Middle frontal gyrus (tissue), 1 donor: Measurements from ENCODE around the gene ITGB5.

ENCODE experiments used
- DNase-seq: peaks from one replicate; pipeline ENCODE4 v3.0.0-alpha.2; 2015; ENCODE audit warnings: low spot score; ENCODE audit errors: extremely low spot score

The ITGB5 gene

GRCh38 chr3:124887177-124887931, at the start of gene ITGB5:
ITGB5 (minus strand) TSS chr3:124887365; CDS start chr3:124887000, 365 bp downstream.
- DNase-seq: no peak

- no peak for DNase-seq
These were observed 48.8 kb upstream of the ITGB5 start for GRCh38 chr3:124935794-124936542.

GRCh38 chr3:124935264-124935663, 48.1 kb upstream of the ITGB5 start:
- DNase-seq: no peak

GRCh38 chr3:124934577-124934976, 47.4 kb upstream of the ITGB5 start, which contains the start of gene MUC13:
MUC13 (minus strand) TSS chr3:124934751; CDS start chr3:124934712, 39 bp downstream.
- no peak for DNase-seq

GRCh38 chr3:124928333-124929202, 41.4 kb upstream of the ITGB5 start:
- DNase-seq: peak; percentile 39

- DNase-seq: no peak
These were observed 40.4 kb upstream of the ITGB5 start for GRCh38 chr3:124927574-124928045.

GRCh38 chr3:124926426-124927101, 39.4 kb upstream of the ITGB5 start:
- DNase-seq: no peak

GRCh38 chr3:124924741-124925140, 37.6 kb upstream of the ITGB5 start:
- DNase-seq: no peak

GRCh38 chr3:124923833-124924232, 36.7 kb upstream of the ITGB5 start:
- DNase-seq: no peak

GRCh38 chr3:124920718-124921117, 33.6 kb upstream of the ITGB5 start:
- no peak for DNase-seq

- DNase-seq: no peak
These were observed 32.6 kb upstream of the ITGB5 start for GRCh38 chr3:124919756-124920155.

- DNase-seq: no peak
These were observed 31.4 kb upstream of the ITGB5 start for GRCh38 chr3:124918524-124918923.

GRCh38 chr3:124916837-124917409, 29.8 kb upstream of the ITGB5 start:
- no peak for DNase-seq

- DNase-seq: no peak
These were observed 28.1 kb upstream of the ITGB5 start for GRCh38 chr3:124915254-124915653.

GRCh38 chr3:124907957-124908356, 20.8 kb upstream of the ITGB5 start:
- no peak for DNase-seq

GRCh38 chr3:124904835-124905492, 17.8 kb upstream of the ITGB5 start:
- no peak for DNase-seq

- DNase-seq: no peak
These were observed 17.0 kb upstream of the ITGB5 start for GRCh38 chr3:124903896-124904834.

- no peak for DNase-seq
These were observed 9.8 kb upstream of the ITGB5 start for GRCh38 chr3:124896824-124897526.
